Body of pancreas (tissue), 4 donors: ENCODE data around the gene KERA. TPM values are rescaled to one million over a fixed set of nuclear protein-coding genes. Genes with fewer than 3 reads are reported as not detected.
A peak's percentile ranks its signal among the peaks of the same experiment; 100 is the strongest.

Source experiments
- ATAC-seq: fragments of 150-250 bp; one replicate; pipeline ENCODE4 v1.9.1; 2016
- DNase-seq, 4 donors: peaks; one replicate each; pipeline ENCODE4 v3.0.0-alpha.2; 2019
- H3K27ac ChIP-seq, 4 donors: fragments of 200-600 bp; sonication (generic); 1 replicate in 3 of 4; 2 replicates in 1 of 4; pipeline versions ENCODE4 v1.5.1 to v1.6.1; 2016 to 2019; ENCODE audit warnings: mild to moderate bottlenecking in 1 of 4, mixed read lengths in 1 of 4, moderate library complexity in 1 of 4
- H3K27me3 ChIP-seq, 2 donors: fragments of 200-600 bp; sonication (generic); one replicate each; pipeline ENCODE4 v1.6.0; 2016; ENCODE audit warnings: mild to moderate bottlenecking in 1 of 2
- H3K36me3 ChIP-seq, 2 donors: fragments of 200-600 bp; sonication (generic); replicated peaks in 1 of 2; 2 replicates each; pipeline ENCODE4 v1.5.1; 2016; ENCODE audit warnings: low read depth in 2 of 2; ENCODE audit not compliant: insufficient read depth in 1 of 2
- H3K4me1 ChIP-seq: fragments of 200-600 bp; sonication (generic); one replicate; pipeline ENCODE4 v1.6.0; 2016
- H3K4me3 ChIP-seq, 2 donors: fragments of 200-600 bp; sonication (generic); 1 replicate in 1 of 2; 2 replicates in 1 of 2; pipeline ENCODE4 v1.5.1; 2016 to 2019
- H3K9me3 ChIP-seq, 3 donors: fragments of 200-600 bp; sonication (generic); 1 replicate in 2 of 3; 2 replicates in 1 of 3; pipeline ENCODE4 v1.5.1; 2016
- CTCF ChIP-seq, 7 experiments: fragments of 450-650 bp in 4 of 7; fragments of 200-600 bp in 3 of 7; sonication (generic) in 3 of 7; IDR thresholded peaks; one replicate each; pipeline ENCODE4 v1.5.1; 2016 to 2019; ENCODE audit warnings: antibody characterized with exemption in 7 of 7
- POLR2A ChIP-seq, 3 donors: fragments of 450-650 bp; IDR thresholded peaks; one replicate each; pipeline ENCODE4 v1.6.1; 2016; ENCODE audit warnings: antibody characterized with exemption in 3 of 3, mild to moderate bottlenecking in 2 of 3
- WGBS, 2 donors: methylation state at CpG; one replicate each; pipeline ENCODE4 v1.1.5; 2017; 5-methylcytosine and 5-hydroxymethylcytosine counted together
- intact Hi-C: fragments of 100-400 bp; cut with DNase I; formaldehyde crosslinking; loops from one replicate; pipeline ENCODE4 v1.15.1; 2023
- total RNA-seq, 2 donors: library from RNA; depleted of rRNA; stranded (reverse); fragments of >200 nt; gene quantifications; one replicate each; pipeline ENCODE4 v1.1.0, GENCODE V29; 2016

The KERA gene
- total RNA-seq, 2 donors from 2014 or later = not detected

- no peak overlapping the region for H3K4me3 ChIP-seq
- intact Hi-C loops = no loop called here
- H3K4me1 ChIP-seq = no peaks in the 10 kb centered on the region
- no peaks in the 10 kb centered on the region for H3K27me3 ChIP-seq
- no peaks in the 10 kb centered on the region for H3K9me3 ChIP-seq
- ATAC-seq (peak; percentile 53), DNase-seq (peak in 2 of 4 donors; percentile 12 to 40)
- H3K36me3 ChIP-seq = no peaks in the 10 kb centered on the region
- no peak for TF ChIP-seq POLR2A (IDR thresholded peaks at IDR 0.05)
- TF ChIP-seq CTCF (IDR thresholded peaks at IDR 0.05) = no peak
- WGBS, 2 donors = 30 to 42% methylated on average over 3 of the region's 3 CpGs
- H3K27ac ChIP-seq = no peak overlapping the region
These were observed 41.1 kb upstream of the KERA start for GRCh38 chr12:91098941-91099340.

- H3K27ac ChIP-seq = no peak overlapping the region
These were observed 40.6 kb upstream of the KERA start for GRCh38 chr12:91098461-91098860.

GRCh38 chr12:91094957-91095356 is 37.1 kb upstream of the KERA start:
- no peaks in the 10 kb centered on the region for H3K9me3 ChIP-seq
- DNase-seq = no peak
- H3K4me1 ChIP-seq = no peaks in the 10 kb centered on the region
- TF ChIP-seq CTCF (IDR thresholded peaks at IDR 0.05) = no peak
- TF ChIP-seq POLR2A (IDR thresholded peaks at IDR 0.05) = no peak
- no peaks in the 10 kb centered on the region for H3K36me3 ChIP-seq
- ATAC-seq = no peak
- H3K27ac ChIP-seq = no peak overlapping the region
- no peak overlapping the region for H3K4me3 ChIP-seq
- intact Hi-C loops = no loop called here
- no peaks in the 10 kb centered on the region for H3K27me3 ChIP-seq
- WGBS, 2 donors = 57 to 73% methylated on average over 1 of the region's 1 CpG

More at GRCh38 chr12:91098461-91098860, 40.6 kb upstream of the KERA start:
- no peak for ATAC-seq
- no peaks in the 10 kb centered on the region for H3K27me3 ChIP-seq
- H3K36me3 ChIP-seq = no peaks in the 10 kb centered on the region
- no peak for TF ChIP-seq POLR2A (IDR thresholded peaks at IDR 0.05)
- TF ChIP-seq CTCF (IDR thresholded peaks at IDR 0.05) = no peak
- no peaks in the 10 kb centered on the region for H3K4me1 ChIP-seq
- H3K9me3 ChIP-seq = no peaks in the 10 kb centered on the region
- no peak overlapping the region for H3K4me3 ChIP-seq
- DNase-seq = no peak
- intact Hi-C loops = no loop called here

GRCh38 chr12:91094032-91094662 is 36.3 kb upstream of the KERA start:
- DNase-seq = no peak
- intact Hi-C loops = no loop called here
- H3K36me3 ChIP-seq = no peaks in the 10 kb centered on the region
- no peak overlapping the region for H3K27ac ChIP-seq
- no peaks in the 10 kb centered on the region for H3K4me1 ChIP-seq
- TF ChIP-seq POLR2A (IDR thresholded peaks at IDR 0.05) (no peak), CTCF (IDR thresholded peaks at IDR 0.05) (no peak)
- no peak for ATAC-seq
- no peak overlapping the region for H3K4me3 ChIP-seq
- H3K9me3 ChIP-seq = no peaks in the 10 kb centered on the region
- no peaks in the 10 kb centered on the region for H3K27me3 ChIP-seq

GRCh38 chr12:91093341-91093740 is 35.5 kb upstream of the KERA start:
- 66 to 86% methylated on average over 4 of the region's 4 CpGs for WGBS, 2 donors
- no peaks in the 10 kb centered on the region for H3K36me3 ChIP-seq
- TF ChIP-seq CTCF (IDR thresholded peaks at IDR 0.05) = no peak
- TF ChIP-seq POLR2A (IDR thresholded peaks at IDR 0.05) = no peak
- no peaks in the 10 kb centered on the region for H3K4me1 ChIP-seq
- no peaks in the 10 kb centered on the region for H3K27me3 ChIP-seq
- DNase-seq (no peak), ATAC-seq (no peak)
- intact Hi-C loops = no loop called here
- no peaks in the 10 kb centered on the region for H3K9me3 ChIP-seq
- H3K27ac ChIP-seq = no peak overlapping the region
- H3K4me3 ChIP-seq = no peak overlapping the region
